ENCODE measurements around the gene TMEM235. TPM values are rescaled to one million over a fixed set of nuclear protein-coding genes. Genes with fewer than 3 reads are reported as not detected.

TMEM235 gene
- total and polyA plus RNA-seq, 10 donors = not detected

GRCh38 chr17:78271419-78272170 lies 40.2 kb downstream of the TMEM235 start:
- H3K27me3 ChIP-seq (replicated peaks in 1 of 7) = peaks cover 0 to 57% (median 3%) of the 10 kb centered on the region in 7 donors
- H3K4me1 ChIP-seq = peaks cover 3 to 74% (median 33%) of the 10 kb centered on the region in 6 donors
- H3K4me3 ChIP-seq = no peak overlapping the region
- H3K36me3 ChIP-seq = no peaks in the 10 kb centered on the region
- no peak overlapping the region for H3K27ac ChIP-seq
- 46 to 65% (median 60%) methylated on average over 11 to 12 of the region's 12 CpGs for WGBS, 5 donors
- intact Hi-C loops (cut with DNase I; ENCODE audit: low total_unique reads) = no loop called here
- TF ChIP-seq POLR2A (IDR thresholded peaks at IDR 0.05) (no peak), POLR2AphosphoS5 (IDR thresholded peaks at IDR 0.05) (no peak), CTCF (IDR thresholded peaks at IDR 0.05 in 8 of 11, conservative IDR thresholded peaks at IDR 0.05 in 3 of 11) (no peak)
- H3K9me3 ChIP-seq = no peaks in the 10 kb centered on the region
- DNase-seq = no peak

DNA sequence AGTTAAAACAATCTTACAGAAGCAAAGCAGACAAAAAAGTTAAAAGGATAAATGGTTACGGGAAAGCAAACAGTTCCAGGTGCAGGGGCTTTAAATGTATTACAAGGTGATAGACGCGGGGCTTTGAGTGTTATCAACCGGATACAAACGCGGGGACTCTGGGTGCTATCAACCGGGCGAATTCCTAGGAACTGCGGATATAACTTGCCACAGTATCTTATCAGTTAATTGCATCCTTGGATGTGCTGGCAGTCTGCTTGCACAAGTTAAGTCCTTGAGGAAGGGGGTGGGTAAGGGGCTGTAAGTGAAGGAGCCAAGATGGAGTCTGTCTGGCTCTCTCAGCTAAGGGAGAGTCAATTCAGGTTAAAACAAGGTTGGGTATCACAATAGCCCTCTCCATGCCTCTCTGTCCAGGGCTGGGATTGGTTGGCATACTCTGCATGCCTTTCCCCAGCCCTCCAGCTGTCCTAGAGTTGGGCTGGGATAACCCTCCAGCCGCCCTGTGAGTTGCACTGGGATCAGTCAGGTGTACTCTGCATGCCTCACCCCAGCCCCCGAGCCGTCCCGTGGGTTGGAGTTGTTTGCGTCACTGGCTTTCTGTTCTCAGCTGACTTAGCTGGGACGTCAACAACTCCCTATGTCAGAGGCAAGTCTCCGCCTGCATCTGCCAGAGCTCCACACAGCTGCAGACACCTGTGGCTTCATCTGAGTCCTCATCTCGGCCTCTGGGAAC lies 40.9 kb downstream of the TMEM235 start:
- peak overlapping the region in 3 of 8 donors; percentile 7 to 52 (median 49) for H3K27ac ChIP-seq
- no peaks in the 10 kb centered on the region for H3K9me3 ChIP-seq
- 20 to 39% (median 21%) methylated on average over 15 to 17 of the region's 17 CpGs for WGBS, 5 donors

GRCh38 chr17:78272914-78273258 lies 41.5 kb downstream of the TMEM235 start:
- Histone ChIP-seq H3K4me1 (peaks cover 3 to 63% (median 31%) of the 10 kb centered on the region in 6 donors), H3K27me3 (replicated peaks in 1 of 7) (peaks cover 0 to 61% (median 3%) of the 10 kb centered on the region in 7 donors), H3K4me3 (peak overlapping the region in 1 of 8 donors; percentile 13), H3K27ac (peak overlapping the region in 3 of 8 donors; percentile 7 to 52 (median 49)), H3K9me3 (no peaks in the 10 kb centered on the region), H3K36me3 (no peaks in the 10 kb centered on the region)
- WGBS, 5 donors = 54 to 100% (median 66%) methylated on average over 1 to 7 of the region's 7 CpGs
- no peak for DNase-seq
- intact Hi-C loops (cut with DNase I; ENCODE audit: low total_unique reads) = no loop called here
- TF ChIP-seq POLR2AphosphoS5 (IDR thresholded peaks at IDR 0.05) (peak in 1 of 3 donors; percentile 9), CTCF (IDR thresholded peaks at IDR 0.05 in 8 of 11, conservative IDR thresholded peaks at IDR 0.05 in 3 of 11) (no peak), POLR2A (IDR thresholded peaks at IDR 0.05) (no peak)

More for the DNA sequence above, 40.9 kb downstream of the TMEM235 start:
- peak; percentile 37 to 74 (median 69) for TF ChIP-seq POLR2AphosphoS5 (IDR thresholded peaks at IDR 0.05)
- TF ChIP-seq CTCF (IDR thresholded peaks at IDR 0.05 in 8 of 11, conservative IDR thresholded peaks at IDR 0.05 in 3 of 11) = no peak
- Histone ChIP-seq H3K27me3 (replicated peaks in 1 of 7) (peaks cover 0 to 57% (median 3%) of the 10 kb centered on the region in 7 donors), H3K36me3 (no peaks in the 10 kb centered on the region), H3K4me3 (peak overlapping the region in 1 of 8 donors; percentile 13), H3K4me1 (peaks cover 3 to 67% (median 31%) of the 10 kb centered on the region in 6 donors)
- intact Hi-C loops (cut with DNase I; ENCODE audit: low total_unique reads) = no loop called here
- DNase-seq = peak; percentile 84

DNA sequence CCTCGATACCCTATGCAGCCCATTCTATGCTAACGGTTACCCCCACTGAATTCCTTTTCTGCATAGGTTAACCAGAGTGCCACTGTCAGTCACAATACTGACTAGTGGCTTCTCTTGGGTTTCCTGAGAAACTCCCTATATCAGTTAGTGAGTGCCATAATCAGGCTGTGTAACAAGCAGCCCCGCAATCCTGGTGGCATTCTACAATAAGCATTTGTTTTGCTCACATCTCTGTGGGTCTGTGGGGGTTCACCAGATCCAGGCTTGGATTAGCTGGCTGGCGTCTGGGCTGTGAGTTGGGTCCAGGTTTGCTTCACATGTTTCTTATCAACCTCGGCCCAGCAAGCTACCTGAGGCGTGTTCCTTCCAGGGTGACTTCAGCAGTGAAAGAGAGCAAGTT lies 42.4 kb downstream of the TMEM235 start:
- Histone ChIP-seq H3K27me3 (replicated peaks in 1 of 7) (peaks cover 0 to 59% (median 3%) of the 10 kb centered on the region in 7 donors), H3K4me3 (no peak overlapping the region), H3K4me1 (peaks cover 3 to 63% (median 26%) of the 10 kb centered on the region in 6 donors), H3K27ac (no peak overlapping the region), H3K36me3 (no peaks in the 10 kb centered on the region), H3K9me3 (no peaks in the 10 kb centered on the region)
- no peak for DNase-seq
- WGBS, 5 donors = 92 to 98% (median 96%) methylated on average over 6 of the region's 6 CpGs
- intact Hi-C loops (cut with DNase I; ENCODE audit: low total_unique reads) = no loop called here
- TF ChIP-seq POLR2A (IDR thresholded peaks at IDR 0.05) = no peak
- no peak for TF ChIP-seq POLR2AphosphoS5 (IDR thresholded peaks at IDR 0.05)
- TF ChIP-seq CTCF (IDR thresholded peaks at IDR 0.05 in 8 of 11, conservative IDR thresholded peaks at IDR 0.05 in 3 of 11) = no peak
